Thyroid gland (tissue), 4 donors: Measurements from ENCODE around the gene ATG2A.

ENCODE experiments used
- POLR2A ChIP-seq, 2 donors: fragments of 450-650 bp; IDR thresholded peaks; one replicate each; pipeline ENCODE4 v1.6.1; 2017; ENCODE audit warnings: antibody characterized with exemption in 2 of 2, mild to moderate bottlenecking in 2 of 2, moderate library complexity in 1 of 2
- TF ChIP-seq, protein P1 (sequence below), 6 experiments: fragments of 200-600 bp in 3 of 6; fragments of 450-650 bp in 3 of 6; sonication (generic) in 3 of 6; IDR thresholded peaks; one replicate each; pipeline ENCODE4 v1.5.1; 2016 to 2019; ENCODE audit warnings: antibody characterized with exemption in 6 of 6, mild to moderate bottlenecking in 2 of 6, inconsistent platforms in 1 of 6, moderate library complexity in 1 of 6

DNA sequence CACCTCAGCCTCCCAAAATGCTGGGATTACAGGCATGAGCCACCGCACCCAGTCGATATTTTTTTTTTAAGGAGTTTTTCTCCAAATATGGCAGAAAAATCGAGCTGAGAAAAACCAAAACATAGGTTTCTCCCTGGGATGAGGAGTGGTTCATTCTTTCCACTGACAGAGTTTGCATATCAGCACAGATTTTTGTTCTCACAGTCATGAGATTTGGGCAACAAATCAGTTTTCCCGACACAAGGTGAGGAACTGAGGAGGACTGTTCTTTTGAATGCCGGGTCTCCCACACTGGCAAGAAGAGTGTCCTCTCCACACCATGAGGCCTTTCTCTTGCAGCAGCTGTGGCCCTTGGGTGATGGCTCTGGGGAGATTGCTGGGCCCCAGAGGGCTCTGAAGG is 34.8 kb downstream of the ATG2A start:
- no peak for TF ChIP-seq POLR2A (IDR thresholded peaks at IDR 0.05)
- TF ChIP-seq, protein P1, sequence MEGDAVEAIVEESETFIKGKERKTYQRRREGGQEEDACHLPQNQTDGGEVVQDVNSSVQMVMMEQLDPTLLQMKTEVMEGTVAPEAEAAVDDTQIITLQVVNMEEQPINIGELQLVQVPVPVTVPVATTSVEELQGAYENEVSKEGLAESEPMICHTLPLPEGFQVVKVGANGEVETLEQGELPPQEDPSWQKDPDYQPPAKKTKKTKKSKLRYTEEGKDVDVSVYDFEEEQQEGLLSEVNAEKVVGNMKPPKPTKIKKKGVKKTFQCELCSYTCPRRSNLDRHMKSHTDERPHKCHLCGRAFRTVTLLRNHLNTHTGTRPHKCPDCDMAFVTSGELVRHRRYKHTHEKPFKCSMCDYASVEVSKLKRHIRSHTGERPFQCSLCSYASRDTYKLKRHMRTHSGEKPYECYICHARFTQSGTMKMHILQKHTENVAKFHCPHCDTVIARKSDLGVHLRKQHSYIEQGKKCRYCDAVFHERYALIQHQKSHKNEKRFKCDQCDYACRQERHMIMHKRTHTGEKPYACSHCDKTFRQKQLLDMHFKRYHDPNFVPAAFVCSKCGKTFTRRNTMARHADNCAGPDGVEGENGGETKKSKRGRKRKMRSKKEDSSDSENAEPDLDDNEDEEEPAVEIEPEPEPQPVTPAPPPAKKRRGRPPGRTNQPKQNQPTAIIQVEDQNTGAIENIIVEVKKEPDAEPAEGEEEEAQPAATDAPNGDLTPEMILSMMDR (IDR thresholded peaks at IDR 0.05) = no peak
